ENCODE data around the gene TBP.

- TF ChIP-seq, protein P1, sequence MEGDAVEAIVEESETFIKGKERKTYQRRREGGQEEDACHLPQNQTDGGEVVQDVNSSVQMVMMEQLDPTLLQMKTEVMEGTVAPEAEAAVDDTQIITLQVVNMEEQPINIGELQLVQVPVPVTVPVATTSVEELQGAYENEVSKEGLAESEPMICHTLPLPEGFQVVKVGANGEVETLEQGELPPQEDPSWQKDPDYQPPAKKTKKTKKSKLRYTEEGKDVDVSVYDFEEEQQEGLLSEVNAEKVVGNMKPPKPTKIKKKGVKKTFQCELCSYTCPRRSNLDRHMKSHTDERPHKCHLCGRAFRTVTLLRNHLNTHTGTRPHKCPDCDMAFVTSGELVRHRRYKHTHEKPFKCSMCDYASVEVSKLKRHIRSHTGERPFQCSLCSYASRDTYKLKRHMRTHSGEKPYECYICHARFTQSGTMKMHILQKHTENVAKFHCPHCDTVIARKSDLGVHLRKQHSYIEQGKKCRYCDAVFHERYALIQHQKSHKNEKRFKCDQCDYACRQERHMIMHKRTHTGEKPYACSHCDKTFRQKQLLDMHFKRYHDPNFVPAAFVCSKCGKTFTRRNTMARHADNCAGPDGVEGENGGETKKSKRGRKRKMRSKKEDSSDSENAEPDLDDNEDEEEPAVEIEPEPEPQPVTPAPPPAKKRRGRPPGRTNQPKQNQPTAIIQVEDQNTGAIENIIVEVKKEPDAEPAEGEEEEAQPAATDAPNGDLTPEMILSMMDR (conservative IDR thresholded peaks at IDR 0.05): no peak
- no peak for TF ChIP-seq ZFX (IDR thresholded peaks at IDR 0.05)
Observed at GRCh38 chr6:170561555-170561954, 7.4 kb downstream of the TBP start.
